H1 (cell line): ENCODE data around the gene MRPL34. TPM values are rescaled to one million over a fixed set of nuclear protein-coding genes. Genes with fewer than 3 reads are reported as not detected.
A peak's percentile ranks its signal among the peaks of the same experiment; 100 is the strongest.

Experiments
- CTCF ChIA-PET: fragments of 300-600 bp; sonication (Branson Sonifier 250); formaldehyde crosslinking; loops from one replicate; lab custom pipeline; 2021; ENCODE audit not compliant: partially characterized antibody; lab: Charles Lee
- POLR2A ChIA-PET: fragments of 300-600 bp; sonication (Branson Sonifier 250); formaldehyde crosslinking; loops from one replicate; lab custom pipeline; 2021; ENCODE audit warnings: inconsistent platforms; ENCODE audit not compliant: partially characterized antibody; lab: Charles Lee
- DNase-seq, 2 experiments: peaks; one replicate each; pipeline versions ENCODE4 v3.0.0 to v3.0.0-alpha.2; 2010 to 2022; ENCODE audit warnings: low spot score in 2 of 2, low read depth in 1 of 2, mixed read lengths in 1 of 2
- FAIRE-seq: peaks from 2 replicates; lab custom pipeline; 2011; peaks lifted over from hg19 to GRCh38; lab: Jason Lieb, UNC
- H2AFZ ChIP-seq: 2 replicates; pipeline ENCODE4 v1.8.1; 2012; ENCODE audit warnings: low read length, inconsistent platforms
- H2AK5ac ChIP-seq: 2 replicates; pipeline ENCODE4 v1.6.1; 2013; ENCODE audit warnings: low read depth, low read length
- H2BK120ac ChIP-seq: replicated peaks from 2 replicates; pipeline ENCODE3; 2013; ENCODE audit warnings: low read depth, low read length, inconsistent platforms
- H2BK12ac ChIP-seq: 2 replicates; pipeline ENCODE4 v1.6.1; 2013; ENCODE audit warnings: low read depth, low read length
- H2BK15ac ChIP-seq: 2 replicates; pipeline ENCODE4 v1.6.1; 2013; ENCODE audit warnings: low read length
- H2BK20ac ChIP-seq: 2 replicates; pipeline ENCODE4 v1.6.1; 2013; ENCODE audit warnings: low read length
- H2BK5ac ChIP-seq: 2 replicates; pipeline ENCODE4 v1.6.1; 2013; ENCODE audit warnings: low read depth, low read length
- H3K14ac ChIP-seq: 2 replicates; pipeline ENCODE4 v1.6.1; 2013; ENCODE audit warnings: inconsistent platforms; ENCODE audit not compliant: insufficient read length
- H3K18ac ChIP-seq: 2 replicates; pipeline ENCODE4 v1.6.1; 2013; ENCODE audit warnings: low read length; ENCODE audit errors: extremely low read depth
- H3K23ac ChIP-seq: 2 replicates; pipeline ENCODE4 v1.6.1; 2013; ENCODE audit warnings: inconsistent platforms; ENCODE audit not compliant: insufficient read length
- H3K23me2 ChIP-seq: 2 replicates; pipeline ENCODE4 v1.6.1; 2013; ENCODE audit warnings: low read depth, low read length
- H3K27ac ChIP-seq: 2 replicates; pipeline ENCODE4 v1.6.1; 2011; ENCODE audit warnings: low read depth, low read length, inconsistent platforms
- H3K27me3 ChIP-seq, 4 experiments: replicated peaks in 1 of 4; 1 replicate in 1 of 4; 2 replicates in 3 of 4; pipeline versions ENCODE4 v1.6.1 to v1.8.1; 2011 to 2013; ENCODE audit warnings: low read length in 3 of 4, mild to moderate bottlenecking in 3 of 4, inconsistent platforms in 2 of 4, mixed read lengths in 2 of 4, moderate library complexity in 1 of 4; ENCODE audit not compliant: control insufficient read depth in 3 of 4, insufficient read depth in 3 of 4; ENCODE audit errors: extremely low read depth in 1 of 4
- H3K36me3 ChIP-seq, 4 experiments: 2 replicates each; pipeline versions ENCODE4 v1.6.1 to v1.8.1; 2011 to 2013; ENCODE audit warnings: mild to moderate bottlenecking in 4 of 4, low read length in 3 of 4, moderate library complexity in 2 of 4, control low read depth in 1 of 4, inconsistent platforms in 1 of 4; ENCODE audit not compliant: insufficient read depth in 4 of 4, control insufficient read depth in 2 of 4
- H3K4ac ChIP-seq: replicated peaks from 2 replicates; pipeline ENCODE3; 2013; ENCODE audit warnings: low read length, low read depth, mixed read lengths, inconsistent platforms; ENCODE audit not compliant: insufficient read length
- H3K4me1 ChIP-seq, 4 experiments: replicated peaks in 1 of 4; 1 replicate in 1 of 4; 2 replicates in 3 of 4; pipeline versions ENCODE4 v1.6.1 to v1.8.1; 2011 to 2013; ENCODE audit warnings: low read length in 3 of 4, inconsistent platforms in 2 of 4, mixed read lengths in 1 of 4; ENCODE audit not compliant: insufficient read depth in 4 of 4, control insufficient read depth in 3 of 4
- H3K4me2 ChIP-seq, 2 experiments: 2 replicates each; pipeline versions ENCODE4 v1.6.1 to v1.8.1; 2011 to 2013; ENCODE audit warnings: low read depth in 2 of 2, low read length in 2 of 2, control low read depth in 1 of 2, inconsistent platforms in 1 of 2, mild to moderate bottlenecking in 1 of 2; ENCODE audit not compliant: insufficient read depth in 1 of 2
- H3K4me3 ChIP-seq, 4 experiments: fragments of 200-600, 300-600 bp in 1 of 4; sonication (generic), shearing (Covaris generic), sonication (Bioruptor Twin) in 1 of 4; 2 replicates each; pipeline versions ENCODE4 v1.5.1 to v1.8.1; 2011 to 2016; ENCODE audit warnings: low read length in 4 of 4, low read depth in 3 of 4, control low read depth in 2 of 4, inconsistent platforms in 2 of 4, mild to moderate bottlenecking in 2 of 4, mixed read lengths in 1 of 4, moderate library complexity in 1 of 4; ENCODE audit not compliant: insufficient read depth in 2 of 4; ENCODE audit errors: extremely low read depth in 1 of 4
- H3K56ac ChIP-seq: replicated peaks from 2 replicates; pipeline ENCODE3; 2013; ENCODE audit warnings: low read depth, mild to moderate bottlenecking, mixed read lengths, low read length, inconsistent platforms; ENCODE audit not compliant: insufficient read length
- H3K79me1 ChIP-seq: 2 replicates; pipeline ENCODE4 v1.6.1; 2013; ENCODE audit warnings: low read depth, low read length, control low read depth
- H3K79me2 ChIP-seq, 2 experiments: 2 replicates each; pipeline versions ENCODE4 v1.6.1 to v1.8.1; 2012 to 2013; ENCODE audit warnings: low read length in 2 of 2, mild to moderate bottlenecking in 2 of 2, inconsistent platforms in 1 of 2; ENCODE audit not compliant: insufficient read depth in 2 of 2, control insufficient read depth in 1 of 2
- H3K9ac ChIP-seq, 4 experiments: replicated peaks in 1 of 4; 1 replicate in 1 of 4; 2 replicates in 3 of 4; pipeline versions ENCODE4 v1.6.1 to v1.8.1; 2011 to 2013; ENCODE audit warnings: low read depth in 3 of 4, low read length in 3 of 4, control low read depth in 2 of 4, mild to moderate bottlenecking in 2 of 4, moderate library complexity in 2 of 4, inconsistent platforms in 1 of 4; ENCODE audit errors: extremely low read depth in 1 of 4
- H3K9me3 ChIP-seq, 2 experiments: 2 replicates each; pipeline versions ENCODE4 v1.6.1 to v1.8.1; 2012 to 2013; ENCODE audit warnings: mild to moderate bottlenecking in 2 of 2, moderate library complexity in 2 of 2, control low read depth in 1 of 2, inconsistent platforms in 1 of 2, low read depth in 1 of 2, low read length in 1 of 2, mixed read lengths in 1 of 2; ENCODE audit not compliant: insufficient read depth in 2 of 2
- H4K20me1 ChIP-seq, 2 experiments: replicated peaks in 1 of 2; 2 replicates each; pipeline versions ENCODE3 to v1.8.1; 2011 to 2013; ENCODE audit warnings: inconsistent platforms in 2 of 2, low read length in 2 of 2, mild to moderate bottlenecking in 1 of 2; ENCODE audit not compliant: insufficient read depth in 2 of 2, control insufficient read depth in 1 of 2
- H4K5ac ChIP-seq: 2 replicates; pipeline ENCODE4 v1.6.1; 2013; ENCODE audit warnings: low read length, low read depth, mixed read lengths, inconsistent platforms; ENCODE audit not compliant: insufficient read length
- H4K8ac ChIP-seq: 2 replicates; pipeline ENCODE4 v1.8.0; 2013; ENCODE audit warnings: mild to moderate bottlenecking, moderate library complexity, low read length, inconsistent platforms; ENCODE audit not compliant: insufficient read depth; ENCODE audit errors: extremely low read depth
- H4K91ac ChIP-seq: replicated peaks from 2 replicates; pipeline ENCODE3; 2013; ENCODE audit warnings: low read length, mixed read lengths, inconsistent platforms; ENCODE audit not compliant: insufficient read length
- CBX8 ChIP-seq: fragments of 300-800, 300-1000 bp; sonication (generic); IDR thresholded peaks from 2 replicates; pipeline ENCODE4 v1.7.1; 2016; ENCODE audit warnings: low read depth, low read length, borderline replicate concordance
- CHD2 ChIP-seq: IDR thresholded peaks from 2 replicates; pipeline ENCODE4 v1.6.1; 2012; ENCODE audit warnings: low read length, improper control_type of control experiment
- CTCF ChIP-seq, 3 experiments: IDR thresholded peaks; 1 replicate in 2 of 3; 2 replicates in 1 of 3; pipeline versions ENCODE4 v1.5.1 to v1.6.1; 2011; ENCODE audit warnings: low read length in 3 of 3, mild to moderate bottlenecking in 3 of 3, inconsistent platforms in 2 of 3, low read depth in 1 of 3, moderate library complexity in 1 of 3; ENCODE audit not compliant: insufficient read depth in 1 of 3; ENCODE audit errors: control extremely low read depth in 1 of 3
- EP300 ChIP-seq, 2 experiments: IDR thresholded peaks; 1 replicate in 1 of 2; 2 replicates in 1 of 2; pipeline ENCODE4 v1.6.1; 2011 to 2012; ENCODE audit warnings: low read depth in 2 of 2, low read length in 2 of 2, mild to moderate bottlenecking in 2 of 2, borderline replicate concordance in 1 of 2, inconsistent platforms in 1 of 2, moderate library complexity in 1 of 2
- FOSL1 ChIP-seq: IDR thresholded peaks from 2 replicates; pipeline ENCODE4 v1.6.1; 2011; ENCODE audit warnings: mild to moderate bottlenecking, low read depth, low read length, moderate library complexity; ENCODE audit not compliant: insufficient read depth
- MAX ChIP-seq: IDR thresholded peaks from 2 replicates; pipeline ENCODE4 v1.6.1; 2012; ENCODE audit warnings: inconsistent platforms
- SIRT6 ChIP-seq: IDR thresholded peaks from one replicate; pipeline ENCODE4 v1.7.1; 2012; ENCODE audit warnings: low read length, inconsistent platforms
- TAF7 ChIP-seq: optimal IDR thresholded peaks from 2 replicates; pipeline ENCODE3; 2011; ENCODE audit warnings: low read depth, mild to moderate bottlenecking, inconsistent platforms, low read length, moderate library complexity, borderline replicate concordance
- TBP ChIP-seq: IDR thresholded peaks from 2 replicates; pipeline ENCODE4 v1.6.1; 2011; ENCODE audit warnings: low read depth, low read length, improper control_type of control experiment
- TCF12 ChIP-seq: IDR thresholded peaks from 2 replicates; pipeline ENCODE4 v1.6.1; 2011; ENCODE audit warnings: low read depth, mild to moderate bottlenecking, low read length
- WGBS, 2 experiments: shearing (Covaris generic) in 1 of 2; methylation state at CpG; one replicate each; pipeline versions ENCODE4 v1.1.6 to v1.1.7; 2013 to 2015; ENCODE audit warnings: low lambda C conversion rate in 2 of 2, mixed read lengths in 2 of 2, inconsistent platforms in 1 of 2, low coverage in 1 of 2, missing lambda C conversion rate in 1 of 2; ENCODE audit not compliant: insufficient replicate concordance in 2 of 2, insufficient coverage in 1 of 2, insufficient read length in 1 of 2; ENCODE audit errors: extremely low coverage in 1 of 2, missing lambda C conversion rate in 1 of 2; 5-methylcytosine and 5-hydroxymethylcytosine counted together
- polyA plus RNA-seq, 7 experiments: library from polyadenylated mRNA; depleted of rRNA in 3 of 7; stranded (reverse) in 5 of 7; unstranded in 2 of 7; fragments of >200 nt in 5 of 7; fragments of 200-250 nt in 2 of 7; gene quantifications; 1 replicate in 5 of 7; 2 replicates in 1 of 7; 4 replicates in 1 of 7; pipeline versions ENCODE4 v1.2.1 to v1.2.3, GENCODE V29; 2011 to 2013; ENCODE audit warnings: missing spikeins in 2 of 7, mixed read lengths in 2 of 7
- total RNA-seq: library from RNA; stranded (reverse); fragmentation: NEBNext Ultra II Directional; extraction: Animal tissue kit (Norgen Biotek cat#: 25700); gene quantifications from 2 replicates; pipeline ENCODE4 v1.2.1, GENCODE V29; 2021

Gene MRPL34
- total and polyA plus RNA-seq, 2 of the 8 experiments (the other 6 are each of a cell fraction or from before 2014, with no cell fraction given), result 91.9 to 99.6 TPM

GRCh38 chr19:17293605-17294004 is 12.1 kb upstream of the MRPL34 start:
- H3K27ac ChIP-seq, result no peak overlapping the region
- POLR2A ChIA-PET, result interaction anchor here (0.8 to 4.8 kb wide), 11 partner anchors 12 to 100 kb away, joined by 3 to 67 read pairs (median 5); partner anchors contain the start of genes ABHD8, ANO8, BABAM1 and DDA1
- peak overlapping the region; percentile 37 to 49 for H3K4me2 ChIP-seq
- H2BK20ac ChIP-seq, result no peak overlapping the region
- H2AFZ ChIP-seq, result no peak overlapping the region
- H3K79me1 ChIP-seq, result peaks cover 7% of the 10 kb centered on the region
- no peak overlapping the region for H3K4ac ChIP-seq
- CTCF ChIA-PET, result interaction anchor here (0.7 to 2.5 kb wide), 7 partner anchors 11 to 93 kb away, joined by 3 to 29 read pairs (median 6); partner anchors contain the start of genes ABHD8, ANKLE1, DDA1 and MRPL34
- no peak overlapping the region for H3K23ac ChIP-seq
- no peak overlapping the region for H2BK120ac ChIP-seq
- no peak overlapping the region for H2BK15ac ChIP-seq
- no peak overlapping the region for H2AK5ac ChIP-seq
- peaks cover 0 to 3% of the 10 kb centered on the region in 2 experiments; a peak in 1 of 4 replicates for H3K9me3 ChIP-seq
- H3K56ac ChIP-seq, result no peak overlapping the region
- H2BK12ac ChIP-seq, result no peak overlapping the region
- no peak overlapping the region for H4K91ac ChIP-seq
- WGBS, 2 experiments, result 90% methylated on average over 14 of the region's 14 CpGs; no CpG with 5 or more reads in 1 of the 2 experiments
- DNase-seq (no peak), FAIRE-seq (no peak)
- no peak overlapping the region for H4K8ac ChIP-seq
- peaks cover 0 to 8% of the 10 kb centered on the region in 2 experiments for H4K20me1 ChIP-seq
- H3K36me3 ChIP-seq, result peaks cover 0 to 13% (median 6%) of the 10 kb centered on the region in 4 experiments; a peak in 4 of 8 replicates
- H3K9ac ChIP-seq, result no peak overlapping the region
- peaks cover 0 to 5% (median 4%) of the 10 kb centered on the region in 4 experiments; a peak in 5 of 7 replicates for H3K4me1 ChIP-seq
- H3K4me3 ChIP-seq, result peak overlapping the region in 1 of 4 experiments; percentile 67; a peak in 2 of 8 replicates
- H3K79me2 ChIP-seq, result peaks cover 0 to 6% of the 10 kb centered on the region in 2 experiments; a peak in 1 of 4 replicates
- H2BK5ac ChIP-seq, result no peak overlapping the region
- H3K18ac ChIP-seq, result no peak overlapping the region
- no peak overlapping the region for H3K14ac ChIP-seq
- no peak overlapping the region for H4K5ac ChIP-seq
- peaks cover 5% of the 10 kb centered on the region; the same call in 1 of the 2 replicates for H3K23me2 ChIP-seq
- no peaks in the 10 kb centered on the region for H3K27me3 ChIP-seq
- TF ChIP-seq TBP, result no peak
- no peak for TF ChIP-seq TAF7
- no peak for TF ChIP-seq TCF12
- TF ChIP-seq MAX, result no peak
- TF ChIP-seq EP300 (IDR thresholded peaks at IDR 0.05; ENCODE audit: borderline replicate concordance in 1 of 2, low read depth in 2 of 2, low read length in 2 of 2), result no peak
- TF ChIP-seq CHD2, result no peak
- TF ChIP-seq FOSL1, result no peak
- no peak for TF ChIP-seq CTCF (IDR thresholded peaks at IDR 0.05; ENCODE audit: control extremely low read depth in 1 of 3, insufficient read depth in 1 of 3, low read depth in 1 of 3, low read length in 3 of 3)
- no peak for TF ChIP-seq SIRT6
- no peak for TF ChIP-seq CBX8
